ENCODE measurements around the gene OTUD5. TPM values are rescaled to one million over a fixed set of nuclear protein-coding genes. Genes with fewer than 3 reads are reported as not detected.

Gene OTUD5
- total and polyA plus RNA-seq, 2 of the 13 experiments (the other 11 are each of a cell fraction or from before 2014, with no cell fraction given), result 18.4 to 42.2 TPM

GRCh38 chrX:48998391-48998790 is 41.0 kb upstream of the OTUD5 start (continued):
- TF ChIP-seq, protein P1, sequence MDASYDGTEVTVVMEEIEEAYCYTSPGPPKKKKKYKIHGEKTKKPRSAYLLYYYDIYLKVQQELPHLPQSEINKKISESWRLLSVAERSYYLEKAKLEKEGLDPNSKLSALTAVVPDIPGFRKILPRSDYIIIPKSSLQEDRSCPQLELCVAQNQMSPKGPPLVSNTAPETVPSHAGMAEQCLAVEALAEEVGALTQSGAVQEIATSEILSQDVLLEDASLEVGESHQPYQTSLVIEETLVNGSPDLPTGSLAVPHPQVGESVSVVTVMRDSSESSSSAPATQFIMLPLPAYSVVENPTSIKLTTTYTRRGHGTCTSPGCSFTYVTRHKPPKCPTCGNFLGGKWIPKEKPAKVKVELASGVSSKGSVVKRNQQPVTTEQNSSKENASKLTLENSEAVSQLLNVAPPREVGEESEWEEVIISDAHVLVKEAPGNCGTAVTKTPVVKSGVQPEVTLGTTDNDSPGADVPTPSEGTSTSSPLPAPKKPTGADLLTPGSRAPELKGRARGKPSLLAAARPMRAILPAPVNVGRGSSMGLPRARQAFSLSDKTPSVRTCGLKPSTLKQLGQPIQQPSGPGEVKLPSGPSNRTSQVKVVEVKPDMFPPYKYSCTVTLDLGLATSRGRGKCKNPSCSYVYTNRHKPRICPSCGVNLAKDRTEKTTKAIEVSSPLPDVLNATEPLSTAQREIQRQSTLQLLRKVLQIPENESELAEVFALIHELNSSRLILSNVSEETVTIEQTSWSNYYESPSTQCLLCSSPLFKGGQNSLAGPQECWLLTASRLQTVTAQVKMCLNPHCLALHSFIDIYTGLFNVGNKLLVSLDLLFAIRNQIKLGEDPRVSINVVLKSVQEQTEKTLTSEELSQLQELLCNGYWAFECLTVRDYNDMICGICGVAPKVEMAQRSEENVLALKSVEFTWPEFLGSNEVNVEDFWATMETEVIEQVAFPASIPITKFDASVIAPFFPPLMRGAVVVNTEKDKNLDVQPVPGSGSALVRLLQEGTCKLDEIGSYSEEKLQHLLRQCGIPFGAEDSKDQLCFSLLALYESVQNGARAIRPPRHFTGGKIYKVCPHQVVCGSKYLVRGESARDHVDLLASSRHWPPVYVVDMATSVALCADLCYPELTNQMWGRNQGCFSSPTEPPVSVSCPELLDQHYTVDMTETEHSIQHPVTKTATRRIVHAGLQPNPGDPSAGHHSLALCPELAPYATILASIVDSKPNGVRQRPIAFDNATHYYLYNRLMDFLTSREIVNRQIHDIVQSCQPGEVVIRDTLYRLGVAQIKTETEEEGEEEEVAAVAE (CRISPR knock-in tag; IDR thresholded peaks at IDR 0.05; ENCODE audit: borderline replicate concordance), result no peak

DNA sequence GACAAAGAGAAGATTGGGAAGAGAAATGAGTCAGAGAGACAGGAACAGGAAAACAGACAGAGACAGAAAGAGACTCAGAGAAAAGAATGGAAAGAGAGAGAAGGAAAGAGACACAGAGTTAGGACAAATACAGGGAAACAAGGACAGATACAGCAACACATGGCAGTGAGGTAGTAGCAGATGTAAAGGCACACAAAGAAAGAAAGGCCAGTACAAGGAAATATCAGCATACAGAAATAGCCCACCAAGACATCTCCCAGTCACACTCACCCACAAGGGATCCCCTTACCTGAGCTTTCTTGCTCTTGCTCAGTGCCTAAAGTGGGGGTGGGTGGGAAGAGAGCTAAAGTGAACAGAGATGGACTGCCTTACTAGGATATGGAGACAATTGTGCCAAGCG is 40.5 kb upstream of the OTUD5 start:
- CTCF ChIA-PET (ENCODE audit: low intra/inter-chr PET ratio, low total read pairs), result no interaction called here

More for the DNA sequence above, 40.5 kb upstream of the OTUD5 start:
- in situ Hi-C loops (cut with HindIII; ENCODE audit: extremely low pct_ligation_motif_present, low pct_unique_long_range_greater_than_20kb) (no loop called here), intact Hi-C loops (cut with micrococcal nuclease; ENCODE audit: unreplicated experiment) (no loop called here)
- H4K20me1 ChIP-seq (ENCODE audit: insufficient read depth, low read length), result no peaks in the 10 kb centered on the region
- H3K79me2 ChIP-seq (ENCODE audit: insufficient read depth, low read length), result peaks cover 7% of the 10 kb centered on the region
- H2AFZ ChIP-seq (ENCODE audit: low read length), result no peak overlapping the region
- H3K4me2 ChIP-seq (ENCODE audit: low read depth, low read length), result no peak overlapping the region
- FAIRE-seq, result no peak
- no peak for DNase-seq (ENCODE audit: low spot score)
- TF ChIP-seq ZNF282 (IDR thresholded peaks at IDR 0.05; ENCODE audit: partially characterized antibody), result no peak
- TF ChIP-seq ZNF101 (CRISPR knock-in tag; IDR thresholded peaks at IDR 0.05; ENCODE audit: borderline replicate concordance, low read depth), result no peak
- no peak for TF ChIP-seq ZNF564 (CRISPR knock-in tag; IDR thresholded peaks at IDR 0.05)
- TF ChIP-seq, protein P2, sequence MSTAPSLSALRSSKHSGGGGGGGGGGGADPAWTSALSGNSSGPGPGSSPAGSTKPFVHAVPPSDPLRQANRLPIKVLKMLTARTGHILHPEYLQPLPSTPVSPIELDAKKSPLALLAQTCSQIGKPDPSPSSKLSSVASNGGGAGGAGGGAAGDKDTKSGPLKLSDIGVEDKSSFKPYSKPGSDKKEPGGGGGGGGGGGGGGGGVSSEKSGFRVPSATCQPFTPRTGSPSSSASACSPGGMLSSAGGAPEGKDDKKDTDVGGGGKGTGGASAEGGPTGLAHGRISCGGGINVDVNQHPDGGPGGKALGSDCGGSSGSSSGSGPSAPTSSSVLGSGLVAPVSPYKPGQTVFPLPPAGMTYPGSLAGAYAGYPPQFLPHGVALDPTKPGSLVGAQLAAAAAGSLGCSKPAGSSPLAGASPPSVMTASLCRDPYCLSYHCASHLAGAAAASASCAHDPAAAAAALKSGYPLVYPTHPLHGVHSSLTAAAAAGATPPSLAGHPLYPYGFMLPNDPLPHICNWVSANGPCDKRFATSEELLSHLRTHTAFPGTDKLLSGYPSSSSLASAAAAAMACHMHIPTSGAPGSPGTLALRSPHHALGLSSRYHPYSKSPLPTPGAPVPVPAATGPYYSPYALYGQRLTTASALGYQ (CRISPR knock-in tag; IDR thresholded peaks at IDR 0.05), result no peak
- no peak for TF ChIP-seq ZFY (CRISPR knock-in tag; IDR thresholded peaks at IDR 0.05)
- TF ChIP-seq ZNF720 (CRISPR knock-in tag; IDR thresholded peaks at IDR 0.05), result no peak
- TF ChIP-seq, protein P3, sequence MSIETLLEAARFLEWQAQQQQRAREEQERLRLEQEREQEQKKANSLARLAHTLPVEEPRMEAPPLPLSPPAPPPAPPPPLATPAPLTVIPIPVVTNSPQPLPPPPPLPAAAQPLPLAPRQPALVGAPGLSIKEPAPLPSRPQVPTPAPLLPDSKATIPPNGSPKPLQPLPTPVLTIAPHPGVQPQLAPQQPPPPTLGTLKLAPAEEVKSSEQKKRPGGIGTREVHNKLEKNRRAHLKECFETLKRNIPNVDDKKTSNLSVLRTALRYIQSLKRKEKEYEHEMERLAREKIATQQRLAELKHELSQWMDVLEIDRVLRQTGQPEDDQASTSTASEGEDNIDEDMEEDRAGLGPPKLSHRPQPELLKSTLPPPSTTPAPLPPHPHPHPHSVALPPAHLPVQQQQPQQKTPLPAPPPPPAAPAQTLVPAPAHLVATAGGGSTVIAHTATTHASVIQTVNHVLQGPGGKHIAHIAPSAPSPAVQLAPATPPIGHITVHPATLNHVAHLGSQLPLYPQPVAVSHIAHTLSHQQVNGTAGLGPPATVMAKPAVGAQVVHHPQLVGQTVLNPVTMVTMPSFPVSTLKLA (IDR thresholded peaks at IDR 0.05), result peak; percentile 59
- no peak for TF ChIP-seq ZBTB4 (CRISPR knock-in tag; IDR thresholded peaks at IDR 0.05; ENCODE audit: borderline replicate concordance)
- H3K27ac ChIP-seq (ENCODE audit: extremely low read length, insufficient read depth, low read length), result no peak overlapping the region
- H3K9ac ChIP-seq (ENCODE audit: insufficient read depth, low read depth, low read length), result no peak overlapping the region
- peaks cover 10% of the 10 kb centered on the region for H3K4me1 ChIP-seq (ENCODE audit: insufficient read depth, low read length)
- WGBS (ENCODE audit: low lambda C conversion rate), result 82% methylated on average over 1 of the region's 1 CpG
- H3K36me3 ChIP-seq (replicated peaks in 1 of 2; ENCODE audit: control insufficient read depth in 1 of 2, insufficient read depth in 2 of 2, low read length in 2 of 2), result peaks cover 3 to 17% of the 10 kb centered on the region in 2 experiments; a peak in 2 of 5 replicates
- no TSS peak for BruUV-seq (replicated peaks)
- no peaks in the 10 kb centered on the region for H3K27me3 ChIP-seq (ENCODE audit: control insufficient read depth in 1 of 2, insufficient read depth in 2 of 2, low read length in 2 of 2)
- H3K9me3 ChIP-seq (ENCODE audit: low read length), result no peaks in the 10 kb centered on the region
- ATAC-seq, result no peak
- POLR2A ChIA-PET, result no interaction called here
- no peak overlapping the region for H3K4me3 ChIP-seq (replicated peaks in 1 of 3; ENCODE audit: insufficient read depth in 1 of 3, low read depth in 2 of 3, low read length in 3 of 3)
